ENCODE data around the gene CLIC6.

The CLIC6 gene

DNA sequence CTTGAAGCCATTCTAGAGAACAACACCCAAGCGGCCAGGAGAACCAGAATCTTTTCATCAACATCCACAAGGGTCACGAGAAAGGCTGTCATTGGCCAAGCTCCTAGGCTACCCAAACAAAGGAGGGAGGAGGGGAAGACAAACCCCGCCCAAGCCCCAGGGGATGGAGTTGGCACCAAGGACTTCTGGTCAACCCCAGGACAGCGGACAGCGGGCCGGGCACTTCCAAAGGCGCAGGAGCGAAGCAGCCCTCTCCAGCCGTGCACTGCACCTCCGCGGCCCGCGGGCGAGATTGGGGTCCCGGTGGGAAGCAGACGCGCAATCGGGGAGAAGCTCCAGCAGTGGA, at the start of gene CLIC6:
TSS of gene CLIC6 (plus strand) at position 192 of the 346 bp plus-strand sequence. CDS start 395 bp downstream, outside the sequence.
- DNase-seq = no peak

DNA sequence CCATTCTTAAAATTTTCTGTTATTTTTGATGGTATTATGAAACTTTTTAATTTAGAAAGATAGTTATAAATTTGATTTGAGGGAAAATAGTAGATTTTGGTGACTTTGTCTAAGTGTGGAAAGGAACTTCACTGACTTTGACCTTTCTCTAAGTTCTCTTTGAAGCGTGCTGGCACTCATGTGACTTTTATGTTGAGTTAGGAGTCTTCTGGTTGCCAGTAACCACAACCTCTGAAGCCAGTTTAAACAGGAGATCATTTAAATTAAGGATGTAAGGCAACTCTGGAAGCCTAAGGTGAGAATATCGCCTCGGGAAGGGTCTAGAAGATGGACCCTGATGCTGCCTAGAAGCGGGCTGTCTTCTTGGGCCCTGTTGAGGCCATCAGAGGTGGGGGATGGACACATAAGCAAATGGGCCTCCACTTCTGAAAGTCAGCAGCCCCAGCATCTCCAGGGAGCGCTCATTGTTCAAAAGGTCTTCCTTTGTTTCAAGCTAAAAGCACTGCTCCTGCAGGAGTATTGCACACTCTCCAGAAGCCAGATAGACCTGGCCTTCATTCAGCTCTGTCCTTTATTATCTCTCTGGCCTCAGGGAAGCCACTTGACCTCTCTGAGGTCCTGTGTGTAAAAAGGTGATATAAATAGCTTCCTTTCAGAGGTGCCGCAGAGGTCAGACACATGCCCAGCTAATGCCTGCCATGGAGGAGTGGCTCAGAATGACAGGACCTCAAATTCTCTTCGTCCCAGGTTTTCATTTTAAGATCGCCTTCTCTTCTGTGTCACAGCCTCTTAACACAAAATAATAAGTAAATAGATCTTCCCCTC, 48.7 kb upstream of the CLIC6 start:
- DNase-seq = no peak

DNA sequence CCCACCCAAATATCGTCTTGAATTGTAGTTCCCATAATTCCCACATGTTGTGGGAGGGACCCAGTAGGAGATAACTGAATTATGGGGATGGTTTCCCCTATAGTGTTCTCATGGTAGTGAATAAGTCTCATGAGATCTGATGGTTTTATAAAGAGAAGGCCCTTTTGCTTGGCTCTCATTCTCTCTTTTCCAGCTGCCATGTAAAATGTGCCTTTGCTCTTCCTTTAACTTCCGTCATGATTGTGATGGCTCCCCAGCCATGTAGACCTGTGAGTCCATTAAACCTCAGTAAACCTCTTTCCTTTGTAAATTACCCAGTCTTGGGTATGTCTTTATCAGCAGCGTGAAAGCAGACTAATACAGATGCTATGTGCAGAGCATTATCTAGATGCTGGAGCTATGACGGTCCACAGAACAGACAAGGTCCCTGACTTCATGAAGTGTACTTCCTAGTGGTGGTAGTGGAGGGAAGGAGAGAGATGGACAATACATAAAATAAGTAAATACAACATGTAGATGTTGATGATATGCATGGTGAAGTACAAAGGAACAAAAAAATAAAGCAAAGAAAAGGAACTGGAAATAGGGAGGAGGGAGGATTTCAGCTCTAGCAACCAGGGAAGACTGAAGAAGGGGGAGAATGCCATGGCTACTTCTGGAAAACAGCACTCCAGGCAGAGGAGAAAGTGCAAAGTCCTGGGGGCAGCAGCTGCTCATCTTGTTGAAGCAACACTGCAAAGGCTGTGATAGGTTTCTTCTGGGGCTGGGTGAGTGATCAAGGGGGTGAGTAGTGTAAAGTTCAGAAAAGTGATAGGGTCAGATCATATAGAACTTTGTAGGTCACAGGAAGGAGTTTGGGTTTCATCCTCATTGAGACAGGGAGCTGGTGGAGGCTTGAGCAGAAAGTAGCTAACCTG, 47.1 kb upstream of the CLIC6 start:
- no peak for DNase-seq

- DNase-seq = no peak
These were observed 45.3 kb upstream of the CLIC6 start for GRCh38 chr21:34623516-34623915.

GRCh38 chr21:34625030-34625593, 43.7 kb upstream of the CLIC6 start:
- DNase-seq = no peak

GRCh38 chr21:34626131-34626530, 42.7 kb upstream of the CLIC6 start:
- DNase-seq = no peak

- DNase-seq = peak in 3 of 6 experiments; percentile 8 to 65 (median 64)
These were observed 38.2 kb upstream of the CLIC6 start for GRCh38 chr21:34630536-34631143.

- DNase-seq = no peak
These were observed 36.3 kb upstream of the CLIC6 start for GRCh38 chr21:34632498-34632897.

- DNase-seq = no peak
These were observed 33.5 kb upstream of the CLIC6 start for GRCh38 chr21:34635307-34635706.

DNA sequence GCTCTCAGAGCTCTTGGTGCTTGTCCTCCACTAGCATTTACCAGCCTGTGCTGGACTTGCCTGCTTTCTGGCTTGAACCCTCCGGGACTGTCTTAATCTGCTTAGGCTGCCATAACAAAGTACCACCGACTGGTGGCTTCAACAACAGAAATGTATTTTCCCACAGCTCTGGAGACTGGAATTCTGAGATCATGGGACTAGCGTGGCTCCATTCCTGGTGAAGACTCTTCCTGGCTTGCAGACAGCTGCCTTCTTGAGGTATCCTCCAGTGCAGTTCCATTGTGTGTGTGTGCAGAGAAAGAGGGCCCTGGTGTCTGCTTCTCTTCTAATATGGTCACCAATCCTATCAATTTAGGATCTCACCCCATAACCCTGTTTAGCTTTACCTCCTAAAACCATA, 31.8 kb upstream of the CLIC6 start:
- no peak for DNase-seq

- DNase-seq = no peak
These were observed 29.5 kb upstream of the CLIC6 start for GRCh38 chr21:34639250-34639649.

DNA sequence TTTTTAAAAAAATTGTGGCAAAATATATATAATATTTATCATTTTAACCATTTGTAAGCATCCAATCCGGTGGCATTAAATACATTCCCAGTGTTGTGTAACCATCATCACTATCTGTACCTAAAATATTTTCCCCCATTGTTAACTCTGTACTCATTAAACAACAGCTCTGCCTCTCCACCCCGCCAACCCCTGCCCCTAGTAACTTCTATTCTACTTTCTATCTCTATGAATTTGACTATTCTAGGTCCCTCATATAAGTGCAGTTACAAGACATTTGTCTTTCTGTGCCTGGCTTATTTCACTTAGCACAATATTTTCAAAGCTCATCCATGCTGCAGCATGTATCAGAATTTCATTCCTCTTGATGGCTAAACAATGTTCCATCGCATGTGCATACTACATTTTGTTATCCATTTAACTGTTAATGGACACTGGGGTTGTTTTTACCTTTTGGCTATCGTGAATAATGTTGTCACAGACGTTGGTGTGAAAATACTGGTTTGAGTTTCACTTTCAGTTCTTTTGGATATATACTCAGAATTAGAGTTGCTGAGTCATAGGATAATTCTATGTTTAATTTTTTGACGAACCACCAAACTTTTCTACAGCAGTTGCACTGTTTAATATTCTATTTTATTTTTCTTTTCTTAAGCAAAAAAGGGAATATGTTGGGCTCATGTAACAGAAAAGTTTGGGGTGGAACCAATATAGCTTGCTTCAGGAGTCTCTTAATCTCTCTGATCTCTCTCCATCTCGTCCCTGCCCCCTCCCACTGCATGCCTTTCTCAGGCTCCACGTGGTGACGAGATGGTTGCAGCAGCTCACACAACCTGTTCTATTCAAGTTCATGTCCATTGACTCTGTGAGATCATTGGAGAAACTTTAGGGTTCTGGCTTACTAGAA, 28.7 kb upstream of the CLIC6 start:
- peak in 2 of 6 experiments; percentile 11 to 14 for DNase-seq

DNA sequence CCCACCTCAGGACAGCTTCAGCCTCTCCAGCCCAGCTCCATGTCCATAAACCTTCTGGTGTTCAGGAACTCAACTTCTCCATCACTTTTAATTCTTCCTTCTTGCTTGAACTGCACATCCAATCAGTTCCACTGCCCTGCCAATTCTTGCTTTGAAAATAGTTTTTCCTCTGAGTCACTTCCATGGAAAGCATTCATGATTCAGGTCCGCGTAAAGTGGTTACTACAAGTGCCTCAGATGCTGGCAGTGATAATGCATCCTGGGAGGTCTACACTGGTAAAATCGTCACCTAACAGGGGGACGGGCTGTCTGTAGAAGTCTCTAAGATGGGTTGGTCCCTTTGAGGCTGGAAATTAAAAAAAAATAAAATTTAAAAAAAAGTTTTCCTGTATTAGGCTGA, 27.9 kb upstream of the CLIC6 start:
- no peak for DNase-seq

- DNase-seq = no peak
These were observed 26.4 kb upstream of the CLIC6 start for GRCh38 chr21:34642211-34643075.

- no peak for DNase-seq
These were observed 24.0 kb upstream of the CLIC6 start for GRCh38 chr21:34644825-34645224.

DNA sequence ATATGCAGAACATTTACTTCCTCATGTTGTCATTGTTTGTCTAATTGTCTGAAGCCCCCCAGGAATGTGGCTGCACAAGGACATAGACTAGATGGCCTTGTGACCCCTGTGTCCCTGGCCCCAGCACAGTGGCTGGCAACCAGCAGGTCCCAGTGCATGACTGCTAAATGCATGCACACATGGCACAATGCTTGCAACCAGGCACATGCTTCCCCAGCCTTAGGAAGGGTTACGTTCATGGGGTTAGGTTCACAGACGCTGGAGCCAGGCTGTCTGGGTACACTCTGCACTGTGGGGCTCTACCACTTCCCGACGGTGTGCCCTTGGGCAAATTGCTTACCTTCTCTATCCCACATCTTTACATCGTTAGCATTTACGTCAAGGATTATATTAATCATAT, 21.2 kb upstream of the CLIC6 start:
- no peak for DNase-seq

GRCh38 chr21:34648739-34649297, 20.0 kb upstream of the CLIC6 start:
- no peak for DNase-seq

DNA sequence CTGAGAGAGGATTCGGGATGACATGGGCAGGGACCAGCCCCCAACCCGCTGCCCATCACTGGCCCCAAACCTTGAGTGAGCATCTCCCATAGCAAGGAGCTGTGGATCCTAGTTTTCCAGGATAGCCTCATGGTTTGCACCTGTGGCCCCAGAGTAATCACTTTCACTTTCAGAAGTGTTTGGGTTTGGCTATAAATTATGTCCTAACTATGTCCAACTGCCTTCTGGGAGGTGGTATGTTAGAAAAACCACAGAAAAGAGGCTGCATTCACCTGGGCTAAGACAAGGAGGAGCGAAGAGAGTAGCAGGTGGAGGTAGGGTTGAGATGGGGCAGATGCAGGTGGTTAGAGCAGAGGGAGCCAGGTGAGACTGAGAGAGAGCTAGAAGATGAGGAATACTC, 19.4 kb upstream of the CLIC6 start:
- DNase-seq = no peak

GRCh38 chr21:34650861-34651431, 17.8 kb upstream of the CLIC6 start:
- no peak for DNase-seq

DNA sequence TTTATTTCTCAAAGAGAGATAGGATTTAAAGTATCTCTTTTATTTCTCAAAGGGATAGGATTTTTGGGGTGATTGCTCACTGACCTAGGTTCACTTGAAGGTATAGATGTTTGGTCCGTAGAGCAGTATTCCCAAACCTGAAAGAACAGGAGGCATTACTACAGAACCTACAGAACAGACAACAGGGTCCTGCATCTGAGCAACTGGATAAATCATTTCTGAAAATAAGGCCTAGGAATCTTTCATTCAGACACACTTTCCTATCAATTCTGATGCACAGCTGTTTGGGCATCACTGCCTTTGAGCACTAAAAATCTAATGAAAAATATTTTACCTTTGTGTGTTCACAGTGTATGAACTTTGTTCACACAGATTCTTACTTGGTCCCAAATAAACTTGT, 17.2 kb upstream of the CLIC6 start:
- no peak for DNase-seq

Measured in stimulated activated naive CD4-positive, alpha-beta T cell (primary cell).